ENCODE measurements around the gene TRIM66. TPM values are rescaled to one million over a fixed set of nuclear protein-coding genes. Genes with fewer than 3 reads are reported as not detected.

The TRIM66 gene
- total RNA-seq, 2 experiments from 2014 or later: 28.1 to 28.2 TPM

DNA sequence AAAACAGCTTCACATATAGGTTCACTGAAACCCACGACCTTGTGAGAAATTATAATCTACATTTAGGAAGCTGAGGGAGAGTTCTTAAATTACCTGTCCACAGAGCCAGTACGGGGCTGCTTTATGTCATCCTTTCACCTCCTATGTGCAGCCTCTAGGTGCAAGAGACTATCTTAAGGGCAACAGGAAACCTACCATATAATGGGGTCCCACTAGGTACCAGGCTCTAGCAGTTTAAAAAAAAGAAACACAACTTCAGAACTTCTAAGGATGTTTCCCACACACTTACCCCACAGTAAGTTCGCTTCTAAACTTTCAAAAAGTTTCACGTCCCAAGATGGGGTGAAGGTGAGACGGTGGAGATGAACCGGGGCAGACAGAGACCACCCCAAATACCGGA is 89.0 kb downstream of the TRIM66 start:
- peaks cover 48% of the 10 kb centered on the region for H3K27me3 Mint-ChIP-seq (ENCODE audit: low read depth)
- ATAC-seq (peak; percentile 32), DNase-seq (no peak)
- H3K9me3 Mint-ChIP-seq (ENCODE audit: insufficient read depth): no peaks in the 10 kb centered on the region
- ChIA-PET CTCF (interaction anchor here (0.6 to 1.5 kb wide), 3 partner anchors 26 to 722 kb away, joined by 3 to 7 read pairs (median 5); no protein-coding TSS in a partner anchor), POLR2A (no interaction called here)
- no peaks in the 10 kb centered on the region for H3K36me3 Mint-ChIP-seq (ENCODE audit: low read depth)
- no peak overlapping the region for H3K27ac Mint-ChIP-seq
- peak overlapping the region; percentile 77 for H3K4me3 Mint-ChIP-seq
- H3K4me1 Mint-ChIP-seq (ENCODE audit: low read depth): peaks cover 11% of the 10 kb centered on the region

DNA sequence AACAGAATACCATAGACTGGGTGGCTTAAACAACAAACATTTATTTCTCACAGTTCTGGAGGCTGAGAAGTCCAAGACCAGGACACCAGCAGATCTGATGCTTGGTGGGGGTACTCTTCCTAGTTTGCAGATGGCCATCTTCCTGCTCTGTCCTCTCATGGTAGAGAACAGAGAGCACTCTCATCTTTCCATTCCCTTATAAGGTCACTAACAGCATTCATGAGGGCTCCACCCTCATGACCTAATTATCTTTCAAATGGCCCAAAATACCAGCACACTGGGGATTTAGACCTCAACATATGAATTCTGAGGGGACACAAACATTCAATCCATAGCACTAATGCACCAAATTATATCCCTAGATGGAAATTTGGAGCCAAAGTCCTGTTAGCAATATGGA is 94.5 kb downstream of the TRIM66 start:
- DNase-seq (no peak), ATAC-seq (no peak)
- ChIA-PET POLR2A (no interaction called here), CTCF (interaction anchor here (0.9 kb wide), 1 partner anchor 20 kb away, joined by 4 read pairs; no protein-coding TSS in a partner anchor)
- Mint-ChIP-seq H3K27ac (no peak overlapping the region), H3K36me3 (ENCODE audit: low read depth) (no peaks in the 10 kb centered on the region), H3K4me3 (no peak overlapping the region), H3K9me3 (ENCODE audit: insufficient read depth) (no peaks in the 10 kb centered on the region), H3K27me3 (ENCODE audit: low read depth) (peaks cover 26% of the 10 kb centered on the region), H3K4me1 (ENCODE audit: low read depth) (peaks cover 2% of the 10 kb centered on the region)

- ChIA-PET CTCF (interaction anchor here (0.9 kb wide), 1 partner anchor 19 kb away, joined by 4 read pairs; no protein-coding TSS in a partner anchor), POLR2A (no interaction called here)
- Mint-ChIP-seq H3K9me3 (ENCODE audit: insufficient read depth) (no peaks in the 10 kb centered on the region), H3K36me3 (ENCODE audit: low read depth) (no peaks in the 10 kb centered on the region), H3K4me3 (no peak overlapping the region), H3K27ac (no peak overlapping the region), H3K4me1 (ENCODE audit: low read depth) (no peaks in the 10 kb centered on the region), H3K27me3 (ENCODE audit: low read depth) (peaks cover 26% of the 10 kb centered on the region)
- ATAC-seq (no peak), DNase-seq (no peak)
Measured at GRCh38 chr11:8586805-8587204, 95.7 kb downstream of the TRIM66 start.

- no peaks in the 10 kb centered on the region for H3K36me3 Mint-ChIP-seq (ENCODE audit: low read depth)
- no peak overlapping the region for H3K4me3 Mint-ChIP-seq
- no peaks in the 10 kb centered on the region for H3K4me1 Mint-ChIP-seq (ENCODE audit: low read depth)
- ChIA-PET CTCF (no interaction called here), POLR2A (no interaction called here)
- ATAC-seq (no peak), DNase-seq (no peak)
- peaks cover 24% of the 10 kb centered on the region for H3K27me3 Mint-ChIP-seq (ENCODE audit: low read depth)
- no peaks in the 10 kb centered on the region for H3K9me3 Mint-ChIP-seq (ENCODE audit: insufficient read depth)
- H3K27ac Mint-ChIP-seq: no peak overlapping the region
Measured at GRCh38 chr11:8586184-8586583, 96.3 kb downstream of the TRIM66 start.

- Mint-ChIP-seq H3K4me1 (ENCODE audit: low read depth) (no peaks in the 10 kb centered on the region), H3K36me3 (ENCODE audit: low read depth) (no peaks in the 10 kb centered on the region), H3K9me3 (ENCODE audit: insufficient read depth) (no peaks in the 10 kb centered on the region), H3K4me3 (no peak overlapping the region), H3K27me3 (ENCODE audit: low read depth) (peaks cover 25% of the 10 kb centered on the region), H3K27ac (no peak overlapping the region)
- ChIA-PET CTCF (no interaction called here), POLR2A (no interaction called here)
- DNase-seq: no peak
- ATAC-seq: no peak
Measured at GRCh38 chr11:8584511-8584910, 98.0 kb downstream of the TRIM66 start.

- Mint-ChIP-seq H3K9me3 (ENCODE audit: insufficient read depth) (no peaks in the 10 kb centered on the region), H3K27me3 (ENCODE audit: low read depth) (peaks cover 22% of the 10 kb centered on the region), H3K4me1 (ENCODE audit: low read depth) (no peaks in the 10 kb centered on the region), H3K36me3 (ENCODE audit: low read depth) (no peaks in the 10 kb centered on the region), H3K4me3 (no peak overlapping the region), H3K27ac (no peak overlapping the region)
- ChIA-PET POLR2A (no interaction called here), CTCF (no interaction called here)
- DNase-seq (no peak), ATAC-seq (no peak)
Measured at GRCh38 chr11:8584082-8584481, 98.4 kb downstream of the TRIM66 start.

DNA sequence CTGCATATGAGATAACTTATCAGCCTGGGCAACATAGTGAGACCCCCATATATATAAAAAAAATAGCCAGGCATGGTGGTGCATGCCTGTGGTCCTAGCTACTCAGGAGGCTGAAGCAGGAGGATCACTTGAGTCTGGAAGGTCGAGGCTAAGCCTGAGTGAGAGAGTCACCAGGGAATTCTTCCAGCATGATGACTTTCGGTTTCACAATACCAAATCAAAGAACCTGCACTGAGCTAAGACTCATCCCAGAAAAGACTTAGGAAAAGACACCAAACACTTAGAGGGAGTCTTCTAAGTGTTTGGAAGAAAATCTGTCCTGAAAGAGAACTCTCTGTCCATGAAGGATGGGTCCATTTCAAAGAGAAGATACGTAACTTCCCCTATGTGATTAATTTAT is 101.2 kb downstream of the TRIM66 start:
- CTCF ChIA-PET: no interaction called here
- ATAC-seq (no peak), DNase-seq (no peak)
- Mint-ChIP-seq H3K4me3 (no peak overlapping the region), H3K36me3 (ENCODE audit: low read depth) (no peaks in the 10 kb centered on the region), H3K9me3 (ENCODE audit: insufficient read depth) (no peaks in the 10 kb centered on the region), H3K4me1 (ENCODE audit: low read depth) (no peaks in the 10 kb centered on the region), H3K27me3 (ENCODE audit: low read depth) (peaks cover 13% of the 10 kb centered on the region), H3K27ac (no peak overlapping the region)
- POLR2A ChIA-PET: no interaction called here

DNA sequence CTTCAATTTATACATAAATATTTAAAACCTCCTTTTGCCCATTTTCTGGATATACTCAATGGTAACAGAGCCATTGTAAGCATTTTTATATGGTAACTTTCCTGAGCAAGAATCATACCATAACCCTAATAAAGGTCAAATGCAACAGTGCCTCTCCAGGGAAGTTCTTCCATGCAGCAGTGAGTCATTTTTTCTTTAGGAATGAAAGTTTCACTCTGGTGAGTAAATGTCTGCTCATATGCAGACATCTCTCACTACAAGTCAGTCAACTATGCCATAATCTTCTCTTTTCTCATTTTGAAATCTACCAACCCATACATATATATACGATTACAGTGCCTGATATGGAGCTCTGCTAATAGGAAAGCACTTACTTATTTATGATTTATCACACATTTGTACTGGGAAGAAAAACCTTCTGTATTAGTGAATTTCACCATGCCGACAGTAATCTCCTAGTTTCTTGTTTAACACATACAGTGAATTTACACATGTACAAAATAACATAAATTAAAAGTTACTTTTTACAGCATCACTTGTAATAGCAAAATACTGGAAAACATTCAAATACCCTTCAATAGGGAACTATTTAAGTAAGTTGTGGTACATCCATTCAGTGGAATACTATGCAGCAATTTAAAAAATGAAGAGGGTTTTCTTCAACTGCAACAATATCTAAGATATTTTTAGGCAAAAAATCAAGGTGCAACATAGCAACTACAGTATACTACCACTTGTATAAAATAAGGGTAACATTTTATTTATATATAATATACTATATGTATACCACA is 104.5 kb downstream of the TRIM66 start:
- Mint-ChIP-seq H3K36me3 (ENCODE audit: low read depth) (no peaks in the 10 kb centered on the region), H3K27ac (no peak overlapping the region), H3K27me3 (ENCODE audit: low read depth) (peaks cover 11% of the 10 kb centered on the region), H3K4me1 (ENCODE audit: low read depth) (no peaks in the 10 kb centered on the region), H3K9me3 (ENCODE audit: insufficient read depth) (no peaks in the 10 kb centered on the region), H3K4me3 (no peak overlapping the region)
- DNase-seq (no peak), ATAC-seq (no peak)
- POLR2A ChIA-PET: no interaction called here
- CTCF ChIA-PET: interaction anchor here (1.9 kb wide), 1 partner anchor 11 kb away, joined by 5 read pairs; no protein-coding TSS in a partner anchor

DNA sequence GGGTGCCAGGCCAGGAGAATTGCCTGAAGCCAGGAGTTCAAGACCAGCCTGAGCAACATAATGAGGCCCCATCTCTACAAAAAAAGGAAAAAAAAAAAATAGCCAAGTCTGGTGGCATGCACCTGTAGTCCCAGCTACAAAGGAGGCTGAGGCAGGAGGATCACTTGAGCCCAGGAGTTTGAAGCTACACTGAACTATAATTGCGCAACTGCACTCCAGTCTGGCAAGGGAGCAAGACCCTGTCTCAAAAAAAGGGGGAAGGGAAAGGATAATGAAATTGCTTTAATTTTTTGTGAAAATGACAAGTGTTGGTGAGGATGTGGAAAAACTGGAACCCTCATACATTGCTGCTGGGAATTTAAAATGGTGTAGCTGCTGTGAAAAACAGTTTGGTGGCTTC is 107.7 kb downstream of the TRIM66 start:
- ATAC-seq (no peak), DNase-seq (no peak)
- Mint-ChIP-seq H3K4me1 (ENCODE audit: low read depth) (no peaks in the 10 kb centered on the region), H3K4me3 (no peak overlapping the region), H3K9me3 (ENCODE audit: insufficient read depth) (no peaks in the 10 kb centered on the region), H3K27me3 (ENCODE audit: low read depth) (peaks cover 14% of the 10 kb centered on the region), H3K27ac (no peak overlapping the region), H3K36me3 (ENCODE audit: low read depth) (no peaks in the 10 kb centered on the region)
- CTCF ChIA-PET: no interaction called here
- POLR2A ChIA-PET: no interaction called here

- H3K27ac Mint-ChIP-seq: no peak overlapping the region
- H3K9me3 Mint-ChIP-seq (ENCODE audit: insufficient read depth): no peaks in the 10 kb centered on the region
- ATAC-seq: no peak
- H3K27me3 Mint-ChIP-seq (ENCODE audit: low read depth): peaks cover 21% of the 10 kb centered on the region
- no peak for DNase-seq
- ChIA-PET POLR2A (no interaction called here), CTCF (no interaction called here)
- no peaks in the 10 kb centered on the region for H3K36me3 Mint-ChIP-seq (ENCODE audit: low read depth)
- no peaks in the 10 kb centered on the region for H3K4me1 Mint-ChIP-seq (ENCODE audit: low read depth)
- H3K4me3 Mint-ChIP-seq: no peak overlapping the region
Measured at GRCh38 chr11:8573777-8574176, 108.7 kb downstream of the TRIM66 start.

DNA sequence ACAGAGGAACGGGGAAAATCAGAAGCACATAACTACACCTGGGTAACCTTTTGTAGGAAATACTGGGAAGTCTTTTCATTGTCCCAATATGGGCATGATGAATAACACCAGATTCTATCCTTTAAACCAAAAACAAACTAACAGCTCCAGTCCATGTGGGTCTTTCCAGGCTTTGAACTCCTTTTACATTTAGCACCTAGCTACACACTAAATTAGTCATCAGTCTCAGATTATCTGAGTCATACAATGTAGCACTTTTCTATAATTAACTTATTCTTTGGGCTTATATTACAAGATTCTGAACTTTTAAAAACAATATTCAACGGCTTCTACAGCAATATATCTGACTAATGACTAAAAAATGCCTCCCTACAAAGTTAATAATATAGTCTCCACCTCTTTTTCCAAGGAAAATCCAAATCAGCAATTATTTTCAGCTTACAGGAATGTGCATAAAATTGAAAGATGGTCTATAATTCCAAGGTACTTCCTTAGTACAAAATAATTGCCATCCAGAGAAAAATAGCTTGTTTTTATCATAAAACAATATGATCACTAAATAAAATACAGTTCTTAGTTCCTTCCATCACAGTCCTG is 114.8 kb downstream of the TRIM66 start:
- ATAC-seq: no peak
- no peak for DNase-seq
- Mint-ChIP-seq H3K4me1 (ENCODE audit: low read depth) (no peaks in the 10 kb centered on the region), H3K27me3 (ENCODE audit: low read depth) (peaks cover 28% of the 10 kb centered on the region), H3K4me3 (no peak overlapping the region), H3K27ac (no peak overlapping the region), H3K9me3 (ENCODE audit: insufficient read depth) (no peaks in the 10 kb centered on the region), H3K36me3 (ENCODE audit: low read depth) (no peaks in the 10 kb centered on the region)
- CTCF ChIA-PET: interaction anchor here (0.9 to 2.2 kb wide), 11 partner anchors 9 to 535 kb away, joined by 3 to 11 read pairs (median 5); partner anchors contain the start of gene LMO1
- POLR2A ChIA-PET: no interaction called here

DNA sequence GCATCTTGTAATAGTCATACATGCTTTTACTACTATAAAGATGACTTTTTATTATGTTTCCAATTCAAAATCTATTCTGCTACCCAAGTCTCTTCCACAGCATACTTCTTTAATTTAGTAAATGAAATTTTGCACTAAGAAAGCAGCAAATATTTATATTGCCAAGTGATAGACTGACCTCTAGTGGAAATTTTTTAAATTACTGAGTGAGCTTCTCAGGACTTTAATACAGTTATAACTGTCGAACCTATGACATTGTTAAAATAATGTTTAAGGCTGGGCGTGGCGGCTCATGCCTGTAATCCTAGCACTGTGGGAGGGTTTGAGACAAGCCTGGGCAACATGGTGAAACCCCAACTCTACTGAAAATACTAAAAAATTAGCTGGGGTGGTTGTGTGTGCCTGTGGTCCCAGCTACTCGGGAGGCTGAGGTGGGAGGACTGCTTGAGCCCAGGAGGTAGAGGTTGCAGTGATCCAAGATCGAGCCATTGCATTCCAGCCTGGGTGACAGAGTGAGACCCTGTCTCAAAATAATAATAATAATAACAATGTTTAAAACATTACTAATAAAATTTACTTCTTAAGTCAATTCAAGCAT is 115.8 kb downstream of the TRIM66 start:
- ChIA-PET POLR2A (no interaction called here), CTCF (interaction anchor here (0.8 to 2.2 kb wide), 13 partner anchors 9 to 393 kb away, joined by 3 to 11 read pairs (median 5); partner anchors contain the start of genes LMO1 and STK33)
- no peaks in the 10 kb centered on the region for H3K36me3 Mint-ChIP-seq (ENCODE audit: low read depth)
- ATAC-seq (no peak), DNase-seq (no peak)
- H3K9me3 Mint-ChIP-seq (ENCODE audit: insufficient read depth): no peaks in the 10 kb centered on the region
- H3K27me3 Mint-ChIP-seq (ENCODE audit: low read depth): peaks cover 30% of the 10 kb centered on the region
- no peak overlapping the region for H3K27ac Mint-ChIP-seq
- no peaks in the 10 kb centered on the region for H3K4me1 Mint-ChIP-seq (ENCODE audit: low read depth)
- H3K4me3 Mint-ChIP-seq: no peak overlapping the region

All from activated CD8-positive, alpha-beta T cell treated with anti-CD3 and anti-CD28 coated beads, Interleukin-2, amount 10 ng/mL, durations not matched to agents 7 days and 5 days (primary cell).